ENCODE measurements around the gene MYOZ3. TPM values are rescaled to one million over a fixed set of nuclear protein-coding genes. Genes with fewer than 3 reads are reported as not detected.

MYOZ3 gene
- total RNA-seq, 1 experiment from 2014 or later: not detected

DNA sequence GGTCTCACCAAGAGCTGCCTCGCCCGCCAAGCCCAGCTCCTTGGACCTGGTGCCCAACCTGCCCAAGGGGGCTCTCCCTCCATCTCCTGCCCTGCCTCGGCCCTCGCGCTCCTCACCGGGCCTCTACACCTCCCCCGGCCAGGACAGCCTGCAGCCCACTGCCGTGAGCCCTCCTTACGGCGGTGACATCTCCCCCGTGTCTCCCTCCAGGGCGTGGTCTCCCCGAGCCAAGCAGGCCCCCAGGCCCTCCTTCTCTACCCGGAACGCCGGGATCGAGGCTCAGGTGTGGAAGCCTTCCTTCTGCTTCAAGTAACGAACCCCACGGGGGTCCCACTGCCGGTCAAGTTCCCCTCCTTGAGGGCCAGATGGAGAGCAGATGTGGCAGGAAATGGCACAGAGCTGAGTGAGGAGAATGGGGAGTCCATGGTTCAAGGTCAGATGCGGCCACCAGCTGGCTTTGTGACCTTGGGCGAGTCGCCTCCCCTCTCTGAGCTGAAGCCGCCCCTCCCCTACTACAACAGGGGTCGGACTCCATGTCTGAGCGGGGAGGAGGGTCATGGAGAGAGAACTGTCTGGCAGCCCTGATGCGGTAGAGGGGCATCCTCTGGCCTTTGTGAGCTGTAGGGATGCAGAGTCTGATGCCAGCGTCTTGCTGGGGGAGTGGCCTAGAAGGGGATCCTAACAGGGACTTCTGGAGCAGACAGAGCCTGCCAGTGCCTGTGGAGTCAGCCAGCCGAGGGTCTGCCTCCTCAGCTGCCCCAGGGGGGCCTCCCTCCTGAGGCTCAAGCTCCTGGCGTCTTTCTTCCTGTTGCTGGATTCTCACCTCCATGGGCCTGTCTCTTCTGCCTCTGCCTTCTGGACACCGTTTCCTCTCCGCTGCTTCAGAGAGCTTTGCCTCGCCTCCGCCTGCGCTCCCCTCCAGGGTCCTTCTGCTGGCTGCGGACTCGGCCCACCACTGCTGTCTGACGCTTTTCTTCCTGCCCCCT, 10.7 kb upstream of the MYOZ3 start:
- BruUV-seq (replicated peaks): no TSS peak
- POLR2A ChIA-PET: interaction anchor here (0.5 kb wide), 1 partner anchor 29 kb away, joined by 12 read pairs; no protein-coding TSS in a partner anchor

DNA sequence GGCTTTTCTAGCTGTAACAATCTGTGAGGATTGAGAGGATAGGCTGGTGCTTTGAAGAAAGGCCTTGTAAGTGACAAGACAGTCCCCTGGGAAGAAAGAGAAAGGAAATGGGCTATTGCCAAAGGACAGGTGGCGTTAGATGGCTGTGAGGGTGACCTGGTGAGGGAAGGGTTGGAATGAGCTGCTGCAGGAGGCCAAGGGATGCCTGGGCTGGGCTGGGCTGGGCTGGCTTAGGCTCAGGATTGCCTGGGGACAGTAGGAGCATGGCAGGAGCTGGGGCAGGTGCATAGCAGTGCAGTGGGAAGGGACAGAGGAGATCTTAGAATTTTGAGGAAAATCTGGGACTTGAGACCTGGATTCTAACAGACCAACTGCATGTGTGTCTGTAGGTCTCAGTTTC, 9.7 kb upstream of the MYOZ3 start:
- POLR2A ChIA-PET: no interaction called here

More for the DNA sequence above, 10.7 kb upstream of the MYOZ3 start:
- H3K36me3 Mint-ChIP-seq (ENCODE audit: insufficient read depth, unreplicated experiment): peaks cover 19% of the 10 kb centered on the region
- Histone ChIP-seq H3K4me1 (no peaks in the 10 kb centered on the region), H3K27me3 (replicated peaks; ENCODE audit: control insufficient read depth, insufficient read depth, low read length) (no peaks in the 10 kb centered on the region), H3K4me3 (ENCODE audit: low read depth, low read length) (no peak overlapping the region), H3K36me3 (ENCODE audit: control insufficient read depth, insufficient read depth, low read length) (no peaks in the 10 kb centered on the region), H3K9me3 (no peaks in the 10 kb centered on the region)
- H3K4me1 Mint-ChIP-seq (ENCODE audit: low read depth, unreplicated experiment): peaks cover 16% of the 10 kb centered on the region
- H3K9me3 Mint-ChIP-seq (ENCODE audit: unreplicated experiment): no peaks in the 10 kb centered on the region
- DNase-seq: no peak
- TF ChIP-seq CTCF (IDR thresholded peaks at IDR 0.05; ENCODE audit: insufficient read depth in 1 of 2, low read depth in 1 of 2, low read length in 1 of 2, severe bottlenecking in 1 of 2, unreplicated experiment in 1 of 2): no peak
- no peaks in the 10 kb centered on the region for H3K27me3 Mint-ChIP-seq (ENCODE audit: insufficient read depth, unreplicated experiment)
- no peak overlapping the region for H3K4me3 Mint-ChIP-seq (ENCODE audit: unreplicated experiment)
- CTCF ChIA-PET: no interaction called here
- intact Hi-C loops (cut with micrococcal nuclease; ENCODE audit: unreplicated experiment): no loop called here
- no peak overlapping the region for H3K27ac Mint-ChIP-seq (ENCODE audit: unreplicated experiment)

More for the DNA sequence above, 9.7 kb upstream of the MYOZ3 start:
- H3K4me3 ChIP-seq (ENCODE audit: low read depth, low read length): no peak overlapping the region
- Mint-ChIP-seq H3K27ac (ENCODE audit: unreplicated experiment) (no peak overlapping the region), H3K4me3 (ENCODE audit: unreplicated experiment) (no peak overlapping the region), H3K36me3 (ENCODE audit: insufficient read depth, unreplicated experiment) (peaks cover 25% of the 10 kb centered on the region), H3K27me3 (ENCODE audit: insufficient read depth, unreplicated experiment) (no peaks in the 10 kb centered on the region), H3K9me3 (ENCODE audit: unreplicated experiment) (no peaks in the 10 kb centered on the region), H3K4me1 (ENCODE audit: low read depth, unreplicated experiment) (peaks cover 16% of the 10 kb centered on the region)
- intact Hi-C loops (cut with micrococcal nuclease; ENCODE audit: unreplicated experiment): no loop called here
- no peaks in the 10 kb centered on the region for H3K9me3 ChIP-seq
- BruUV-seq (replicated peaks): no TSS peak
- DNase-seq: no peak
- no peaks in the 10 kb centered on the region for H3K36me3 ChIP-seq (ENCODE audit: control insufficient read depth, insufficient read depth, low read length)
- no peak for TF ChIP-seq CTCF (IDR thresholded peaks at IDR 0.05; ENCODE audit: insufficient read depth in 1 of 2, low read depth in 1 of 2, low read length in 1 of 2, severe bottlenecking in 1 of 2, unreplicated experiment in 1 of 2)
- H3K27me3 ChIP-seq (replicated peaks; ENCODE audit: control insufficient read depth, insufficient read depth, low read length): no peaks in the 10 kb centered on the region
- H3K4me1 ChIP-seq: no peaks in the 10 kb centered on the region
- CTCF ChIA-PET: interaction anchor here (1.0 to 10.7 kb wide), 2 partner anchors 69 to 90 kb away, joined by 3 to 56 read pairs; no protein-coding TSS in a partner anchor

Data from Caco-2 (cell line).